Esophagus (tissue), 2 donors: ENCODE data around the gene CWH43. TPM values are rescaled to one million over a fixed set of nuclear protein-coding genes. Genes with fewer than 3 reads are reported as not detected.
"Not testable (repeated sequence)": the region's sequence is repeated elsewhere in the genome, so short reads cannot be mapped to it uniquely, and the experiment has no call there.

ENCODE experiments used
- H3K27ac ChIP-seq, 2 donors: one replicate each; pipeline ENCODE4 v1.5.1; 2013; ENCODE audit warnings: low read depth in 2 of 2, mild to moderate bottlenecking in 2 of 2, inconsistent platforms in 1 of 2, low read length in 1 of 2, moderate library complexity in 1 of 2
- H3K27me3 ChIP-seq, 2 donors: one replicate each; pipeline ENCODE4 v1.6.1; 2013; ENCODE audit warnings: low read length in 2 of 2, control low read depth in 1 of 2, mild to moderate bottlenecking in 1 of 2; ENCODE audit not compliant: insufficient read depth in 2 of 2, control insufficient read depth in 1 of 2
- H3K36me3 ChIP-seq, 2 donors: one replicate each; pipeline ENCODE4 v1.6.1; 2013; ENCODE audit warnings: low read length in 1 of 2; ENCODE audit not compliant: control insufficient read depth in 2 of 2, insufficient read depth in 2 of 2
- H3K4me1 ChIP-seq, 2 donors: one replicate each; pipeline ENCODE4 v1.6.1; 2013; ENCODE audit warnings: low read length in 1 of 2; ENCODE audit not compliant: control insufficient read depth in 2 of 2, insufficient read depth in 2 of 2
- H3K4me3 ChIP-seq, 2 donors: one replicate each; pipeline ENCODE4 v1.5.1; 2013; ENCODE audit warnings: low read length in 2 of 2, mild to moderate bottlenecking in 2 of 2, low read depth in 1 of 2, moderate library complexity in 1 of 2
- H3K9me3 ChIP-seq, 2 donors: one replicate each; pipeline ENCODE4 v1.6.1; 2013; ENCODE audit warnings: mild to moderate bottlenecking in 2 of 2, low read depth in 1 of 2, low read length in 1 of 2, moderate library complexity in 1 of 2; ENCODE audit not compliant: control insufficient read depth in 2 of 2, insufficient read depth in 1 of 2
- WGBS, 2 donors: extraction: QIAGEN DNeasy Blood & Tissue Kit; methylation state at CpG; one replicate each; pipeline ENCODE4 v1.1.7; 2013; 5-methylcytosine and 5-hydroxymethylcytosine counted together
- polyA plus RNA-seq, 2 donors: library from polyadenylated mRNA; stranded (reverse); fragments of 200-250 nt; gene quantifications; one replicate each; pipeline ENCODE4 v1.2.3, GENCODE V29; 2013
- donor health status: healthy with polysubstance abuse.
- donor health status: Bipolar disorder and iron deficiency.

CWH43 gene
- polyA plus RNA-seq, 2 donors = 14.4 to 19.3 TPM

DNA sequence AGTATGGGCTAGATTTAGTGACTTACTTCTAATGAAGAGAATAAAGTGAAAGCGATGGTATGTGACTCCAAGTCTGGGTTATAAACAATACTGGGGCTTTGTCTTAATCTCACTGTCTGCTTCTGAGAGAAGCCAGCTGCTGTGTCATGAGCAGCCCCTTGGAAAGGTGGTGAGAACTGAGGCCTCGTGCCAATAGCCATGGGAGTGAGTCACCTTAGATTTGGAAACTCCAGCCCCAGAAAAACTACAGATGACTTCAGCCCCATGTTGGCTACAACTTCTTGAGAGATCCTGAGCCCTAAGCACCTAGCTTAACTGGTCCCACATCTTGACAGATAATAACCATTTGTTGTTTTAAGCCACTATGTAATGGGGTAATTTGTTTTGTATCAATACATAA lies 77.6 kb downstream of the CWH43 start:
- no peaks in the 10 kb centered on the region for H3K36me3 ChIP-seq
- 24 to 32% methylated on average over 2 of the region's 2 CpGs for WGBS, 2 donors
- H3K27ac ChIP-seq = no peak overlapping the region
- no peak overlapping the region for H3K4me3 ChIP-seq
- H3K27me3 ChIP-seq = no peaks in the 10 kb centered on the region
- no peaks in the 10 kb centered on the region for H3K4me1 ChIP-seq
- no peaks in the 10 kb centered on the region for H3K9me3 ChIP-seq

DNA sequence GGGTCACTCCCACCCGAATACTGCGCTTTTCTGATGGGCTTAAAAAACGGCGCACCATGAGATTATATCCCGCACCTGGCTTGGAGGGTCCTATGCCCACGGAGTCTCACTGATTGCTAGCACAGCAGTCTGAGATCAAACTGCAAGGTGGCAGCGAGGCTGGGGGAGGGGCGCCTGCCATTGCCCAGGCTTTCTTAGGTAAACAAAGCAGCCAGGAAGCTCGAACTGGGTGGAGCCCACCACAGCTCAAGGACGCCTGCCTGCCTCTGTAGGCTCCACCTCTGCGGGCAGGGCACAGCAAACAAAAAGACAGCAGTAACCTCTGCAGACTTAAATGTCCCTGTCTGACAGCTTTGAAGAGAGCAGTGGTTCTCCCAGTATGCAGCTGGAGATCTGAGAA lies 86.1 kb downstream of the CWH43 start:
- not testable (repeated sequence) for H3K9me3 ChIP-seq, H3K27me3 ChIP-seq, H3K4me3 ChIP-seq, H3K4me1 ChIP-seq, H3K27ac ChIP-seq, H3K36me3 ChIP-seq
- WGBS, 2 donors = 65 to 79% methylated on average over 5 to 11 of the region's 11 CpGs

- H3K4me1 ChIP-seq = not testable (repeated sequence)
- 54 to 61% methylated on average over 7 of the region's 7 CpGs for WGBS, 2 donors
- H3K9me3 ChIP-seq = peaks cover 0 to 12% of the 10 kb centered on the region in 2 donors
Observed at GRCh38 chr4:49091883-49092282, 105.8 kb downstream of the CWH43 start.

GRCh38 chr4:49092608-49093135 lies 106.6 kb downstream of the CWH43 start:
- 63 to 69% methylated on average over 11 of the region's 11 CpGs for WGBS, 2 donors
- H3K36me3 ChIP-seq, H3K4me1 ChIP-seq, H3K27ac ChIP-seq, H3K4me3 ChIP-seq, H3K27me3 ChIP-seq: not testable (repeated sequence)
- peaks cover 0 to 15% of the 10 kb centered on the region in 2 donors for H3K9me3 ChIP-seq

More at GRCh38 chr4:49091883-49092282, 105.8 kb downstream of the CWH43 start:
- not testable (repeated sequence) for H3K4me3 ChIP-seq, H3K36me3 ChIP-seq, H3K27ac ChIP-seq, H3K27me3 ChIP-seq

- peaks cover 0 to 20% of the 10 kb centered on the region in 2 donors for H3K9me3 ChIP-seq
- H3K4me1 ChIP-seq, H3K4me3 ChIP-seq, H3K27ac ChIP-seq, H3K36me3 ChIP-seq, H3K27me3 ChIP-seq: not testable (repeated sequence)
- WGBS, 2 donors = 75 to 84% methylated on average over 11 of the region's 11 CpGs
Observed at GRCh38 chr4:49096215-49096614, 110.1 kb downstream of the CWH43 start.

DNA sequence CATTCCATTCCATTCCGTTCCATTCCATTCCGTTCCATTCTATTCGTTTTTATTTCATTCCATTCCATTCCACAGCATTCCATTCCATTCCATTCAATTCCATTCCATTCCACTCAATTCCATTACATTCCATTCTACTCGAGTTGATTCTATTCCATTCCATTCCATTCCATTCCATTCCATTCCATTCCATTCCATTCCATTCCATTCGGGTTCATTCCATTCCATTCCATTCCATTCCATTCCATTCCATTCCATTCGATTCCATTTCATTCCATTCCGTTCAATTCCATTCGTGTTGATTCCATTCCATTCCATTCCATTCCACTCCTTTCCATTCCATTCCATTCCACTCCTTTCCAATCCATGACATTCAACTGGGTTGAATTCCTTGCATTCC lies 110.6 kb downstream of the CWH43 start:
- 68 to 76% methylated on average over 8 of the region's 8 CpGs for WGBS, 2 donors
- H3K27ac ChIP-seq, H3K27me3 ChIP-seq, H3K36me3 ChIP-seq, H3K4me3 ChIP-seq, H3K4me1 ChIP-seq: not testable (repeated sequence)
- H3K9me3 ChIP-seq = peaks cover 0 to 17% of the 10 kb centered on the region in 2 donors

DNA sequence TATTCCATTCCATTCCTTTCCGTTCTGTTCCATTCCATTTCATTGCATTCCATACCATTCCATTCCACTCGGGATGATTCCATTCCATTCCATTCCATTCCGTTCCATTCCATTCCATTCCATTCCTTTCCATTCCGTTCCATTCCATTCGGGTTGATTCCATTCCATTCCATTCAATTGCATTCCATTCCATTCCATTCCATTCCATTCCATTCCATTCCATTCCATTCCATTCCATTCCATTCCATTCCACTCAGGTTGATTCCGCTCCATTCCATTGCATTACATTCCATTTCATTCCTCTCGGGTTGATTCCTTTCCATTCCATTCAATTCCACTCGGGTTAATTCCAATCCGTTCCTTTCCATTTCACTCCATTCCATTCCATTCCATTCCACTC lies 111.0 kb downstream of the CWH43 start:
- H3K36me3 ChIP-seq, H3K27me3 ChIP-seq, H3K4me3 ChIP-seq, H3K4me1 ChIP-seq, H3K27ac ChIP-seq: not testable (repeated sequence)
- peaks cover 0 to 17% of the 10 kb centered on the region in 2 donors for H3K9me3 ChIP-seq
- WGBS, 2 donors = 57 to 68% methylated on average over 9 of the region's 9 CpGs

- WGBS, 2 donors = 58 to 71% methylated on average over 11 of the region's 11 CpGs
- H3K9me3 ChIP-seq = peaks cover 0 to 17% of the 10 kb centered on the region in 2 donors
Observed at GRCh38 chr4:49097505-49097904, 111.4 kb downstream of the CWH43 start.

DNA sequence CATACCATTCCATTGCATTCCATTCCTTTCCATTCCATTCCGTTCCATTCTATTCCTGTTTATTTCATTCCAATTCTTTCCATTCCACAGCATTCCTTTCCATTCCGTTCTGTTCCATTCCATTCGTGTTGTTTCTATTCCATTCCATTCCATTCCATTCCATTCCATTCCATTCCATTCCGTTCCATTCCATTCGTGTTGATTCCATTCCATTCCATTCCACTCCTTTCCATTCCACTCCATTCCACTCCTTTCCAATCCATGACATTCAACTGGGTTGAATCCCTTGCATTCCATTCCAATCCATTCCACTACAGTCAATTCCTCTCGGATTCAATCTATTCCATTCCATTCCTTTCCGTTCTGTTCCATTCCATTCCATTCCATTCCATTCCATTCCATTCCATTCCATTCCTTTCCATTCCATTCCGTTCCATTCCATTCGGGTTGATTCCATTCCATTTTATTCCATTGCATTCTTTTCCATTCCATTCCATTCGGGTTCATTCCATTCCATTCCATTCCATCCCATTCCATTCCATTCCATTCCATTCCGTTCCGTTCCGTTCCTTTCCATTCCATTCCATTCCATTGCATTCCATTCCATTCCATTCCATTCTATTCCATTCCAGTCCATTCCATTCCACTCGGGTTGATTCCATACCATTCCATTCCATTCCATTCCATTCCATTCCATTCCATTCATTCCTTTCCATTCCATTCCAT lies 112.1 kb downstream of the CWH43 start:
- H3K4me3 ChIP-seq, H3K27me3 ChIP-seq, H3K36me3 ChIP-seq, H3K4me1 ChIP-seq, H3K27ac ChIP-seq: not testable (repeated sequence)
- peaks cover 0 to 15% of the 10 kb centered on the region in 2 donors for H3K9me3 ChIP-seq
- 60 to 72% methylated on average over 14 of the region's 14 CpGs for WGBS, 2 donors

More at GRCh38 chr4:49097505-49097904, 111.4 kb downstream of the CWH43 start:
- H3K27me3 ChIP-seq, H3K4me1 ChIP-seq, H3K4me3 ChIP-seq, H3K36me3 ChIP-seq, H3K27ac ChIP-seq: not testable (repeated sequence)

- not testable (repeated sequence) for H3K4me1 ChIP-seq, H3K27ac ChIP-seq, H3K4me3 ChIP-seq, H3K36me3 ChIP-seq, H3K27me3 ChIP-seq
- H3K9me3 ChIP-seq = peaks cover 0 to 15% of the 10 kb centered on the region in 2 donors
- 65 to 74% methylated on average over 16 of the region's 16 CpGs for WGBS, 2 donors
Observed at GRCh38 chr4:49099831-49100444, 113.9 kb downstream of the CWH43 start.
